ENCODE measurements around the gene CLIC1. TPM values are rescaled to one million over a fixed set of nuclear protein-coding genes. Genes with fewer than 3 reads are reported as not detected.

The CLIC1 gene
- 456 TPM for total RNA-seq
- 489 TPM for polyA plus RNA-seq (ENCODE audit: insufficient read depth, low read depth, low replicate concordance)
- long read RNA-seq, donor 1, transcript CLIC1-208 (6 exons, 1,254 nt) = major isoform, 112 of 165 reads
- long read RNA-seq, donor 1, partial matches to known transcripts = 52 of 165 reads
- long read RNA-seq, donor 1, other reads (novel, unspliced or antisense) = 0 of 165 reads
- long read RNA-seq, donor 2, transcript CLIC1-208 (6 exons, 1,254 nt) = major isoform, 115 of 152 reads
- long read RNA-seq, donor 2, partial matches to known transcripts = 34 of 152 reads
- long read RNA-seq, donor 2, other reads (novel, unspliced or antisense) = 0 of 152 reads
- long read RNA-seq, donor 3, transcript CLIC1-208 (6 exons, 1,254 nt) = major isoform, 152 of 210 reads
- long read RNA-seq, donor 3, partial matches to known transcripts = 51 of 210 reads
- long read RNA-seq, donor 3, other reads (novel, unspliced or antisense) = 5 of 210 reads
- long read RNA-seq, donor 4, transcript CLIC1-208 (6 exons, 1,254 nt) = major isoform, 107 of 140 reads
- long read RNA-seq, donor 4, partial matches to known transcripts = 32 of 140 reads
- long read RNA-seq, donor 4, other reads (novel, unspliced or antisense) = 0 of 140 reads
- long read RNA-seq, donor 5, transcript CLIC1-208 (6 exons, 1,254 nt) = major isoform, 11 of 17 reads
- long read RNA-seq, donor 5, partial matches to known transcripts = 5 of 17 reads
- long read RNA-seq, donor 5, other reads (novel, unspliced or antisense) = 0 of 17 reads
- long read RNA-seq, donor 6, transcript CLIC1-208 (6 exons, 1,254 nt) = major isoform, 219 of 332 reads
- long read RNA-seq, donor 6, partial matches to known transcripts = 101 of 332 reads
- long read RNA-seq, donor 6, other reads (novel, unspliced or antisense) = 8 of 332 reads
- long read RNA-seq, donor 7, transcript CLIC1-208 (6 exons, 1,254 nt) = major isoform, 286 of 345 reads
- long read RNA-seq, donor 7, transcript CLIC1-210 (7 exons, 1,098 nt) = minor isoform, 10 of 345 reads
- long read RNA-seq, donor 7, partial matches to known transcripts = 19 of 345 reads
- long read RNA-seq, donor 7, other reads (novel, unspliced or antisense) = 30 of 345 reads
- long read RNA-seq, donor 8, transcript CLIC1-208 (6 exons, 1,254 nt) = major isoform, 122 of 191 reads
- long read RNA-seq, donor 8, partial matches to known transcripts = 68 of 191 reads
- long read RNA-seq, donor 8, other reads (novel, unspliced or antisense) = 0 of 191 reads
- long read RNA-seq, donor 9, transcript CLIC1-208 (6 exons, 1,254 nt) = major isoform, 63 of 86 reads
- long read RNA-seq, donor 9, partial matches to known transcripts = 21 of 86 reads
- long read RNA-seq, donor 9, other reads (novel, unspliced or antisense) = 0 of 86 reads
- long read RNA-seq, donor 10, transcript CLIC1-208 (6 exons, 1,254 nt) = major isoform, 102 of 187 reads
- long read RNA-seq, donor 10, partial matches to known transcripts = 84 of 187 reads
- long read RNA-seq, donor 10, other reads (novel, unspliced or antisense) = 0 of 187 reads

- H3K9me3 ChIP-seq (ENCODE audit: control insufficient read depth in 2 of 3, insufficient read depth in 1 of 3, low read length in 3 of 3) = no peaks in the 10 kb centered on the region
- H3K27ac ChIP-seq (ENCODE audit: low read depth in 2 of 2, low read length in 2 of 2) = peak within 1 kb of the TSS; percentile 98 to 99
- peak within 1 kb of the TSS; percentile 90 to 99 (median 99) for H3K9ac ChIP-seq (ENCODE audit: low read length in 3 of 3)
- intact Hi-C loops (cut with DNase I) = no loop called here
- H3K4me3 ChIP-seq (ENCODE audit: low read length in 3 of 3) = peak within 1 kb of the TSS; percentile 93 to 100 (median 98)
- TF ChIP-seq, protein P1, sequence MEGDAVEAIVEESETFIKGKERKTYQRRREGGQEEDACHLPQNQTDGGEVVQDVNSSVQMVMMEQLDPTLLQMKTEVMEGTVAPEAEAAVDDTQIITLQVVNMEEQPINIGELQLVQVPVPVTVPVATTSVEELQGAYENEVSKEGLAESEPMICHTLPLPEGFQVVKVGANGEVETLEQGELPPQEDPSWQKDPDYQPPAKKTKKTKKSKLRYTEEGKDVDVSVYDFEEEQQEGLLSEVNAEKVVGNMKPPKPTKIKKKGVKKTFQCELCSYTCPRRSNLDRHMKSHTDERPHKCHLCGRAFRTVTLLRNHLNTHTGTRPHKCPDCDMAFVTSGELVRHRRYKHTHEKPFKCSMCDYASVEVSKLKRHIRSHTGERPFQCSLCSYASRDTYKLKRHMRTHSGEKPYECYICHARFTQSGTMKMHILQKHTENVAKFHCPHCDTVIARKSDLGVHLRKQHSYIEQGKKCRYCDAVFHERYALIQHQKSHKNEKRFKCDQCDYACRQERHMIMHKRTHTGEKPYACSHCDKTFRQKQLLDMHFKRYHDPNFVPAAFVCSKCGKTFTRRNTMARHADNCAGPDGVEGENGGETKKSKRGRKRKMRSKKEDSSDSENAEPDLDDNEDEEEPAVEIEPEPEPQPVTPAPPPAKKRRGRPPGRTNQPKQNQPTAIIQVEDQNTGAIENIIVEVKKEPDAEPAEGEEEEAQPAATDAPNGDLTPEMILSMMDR (IDR thresholded peaks at IDR 0.05; ENCODE audit: borderline replicate concordance, extremely low read depth, insufficient read depth) = no peak
- no peaks in the 10 kb centered on the region for H3K27me3 ChIP-seq (ENCODE audit: control insufficient read depth, insufficient read depth, low read length)
- DNase-seq (peak; percentile 86 to 96 (median 92)), FAIRE-seq (no peak)
- peaks cover 0 to 24% (median 14%) of the 10 kb centered on the region in 3 donors for H3K36me3 ChIP-seq (ENCODE audit: control insufficient read depth in 2 of 3, insufficient read depth in 3 of 3, low read length in 3 of 3)
- peaks cover 10 to 37% (median 32%) of the 10 kb centered on the region in 3 donors for H3K4me1 ChIP-seq (ENCODE audit: control insufficient read depth in 2 of 3, insufficient read depth in 2 of 3, low read depth in 1 of 3, low read length in 3 of 3)
These were observed at the start of gene CLIC1 for GRCh38 chr6:31736021-31736767. Gene CLIC1 (minus strand): TSS chr6:31736530. CDS start chr6:31736300, 230 bp downstream.

- no peak overlapping the region for H3K27ac ChIP-seq (ENCODE audit: low read depth in 2 of 2, low read length in 2 of 2)
- no peak overlapping the region for H3K4me3 ChIP-seq (ENCODE audit: low read length in 3 of 3)
- H3K9me3 ChIP-seq (ENCODE audit: control insufficient read depth in 2 of 3, insufficient read depth in 1 of 3, low read length in 3 of 3) = no peaks in the 10 kb centered on the region
- peaks cover 0 to 18% (median 15%) of the 10 kb centered on the region in 3 donors for H3K36me3 ChIP-seq (ENCODE audit: control insufficient read depth in 2 of 3, insufficient read depth in 3 of 3, low read length in 3 of 3)
- no peaks in the 10 kb centered on the region for H3K4me1 ChIP-seq (ENCODE audit: control insufficient read depth in 2 of 3, insufficient read depth in 2 of 3, low read depth in 1 of 3, low read length in 3 of 3)
- FAIRE-seq (no peak), DNase-seq (peak in 1 of 5 donors; percentile 51)
- H3K27me3 ChIP-seq (ENCODE audit: control insufficient read depth, insufficient read depth, low read length) = no peaks in the 10 kb centered on the region
- TF ChIP-seq, protein P1 (IDR thresholded peaks at IDR 0.05; ENCODE audit: borderline replicate concordance, extremely low read depth, insufficient read depth) = no peak
- intact Hi-C loops (cut with DNase I) = no loop called here
- no peak overlapping the region for H3K9ac ChIP-seq (ENCODE audit: low read length in 3 of 3)
These were observed 49.1 kb upstream of the CLIC1 start for GRCh38 chr6:31785475-31785874.
